CD4-positive, alpha-beta T cell treated with Interferon gamma for 1 hour (primary cell): ENCODE measurements around the gene TICAM2.

Source experiments
- DNase-seq: peaks from one replicate; pipeline ENCODE4 v3.0.0-alpha.2; 2020

Gene TICAM2

GRCh38 chr5:115530426-115530825 lies 71.9 kb downstream of the TICAM2 start:
- DNase-seq, result no peak
